HEK293 (cell line): ENCODE measurements around the gene NBPF9.
"Not testable (repeated sequence)": the region's sequence is repeated elsewhere in the genome, so short reads cannot be mapped to it uniquely, and the experiment has no call there.

Source experiments
- CTCF ChIA-PET: fragments of 350-600 bp; formaldehyde crosslinking; extraction: SDS; loops from one replicate; lab custom pipeline; 2021; ENCODE audit warnings: antibody characterized with exemption; lab: Yijun Ruan, JAX
- POLR2A ChIA-PET: fragments of 300-600 bp; formaldehyde crosslinking; extraction: SDS; loops from one replicate; lab custom pipeline; 2020; ENCODE audit warnings: antibody characterized with exemption, inconsistent platforms; lab: Yijun Ruan, JAX
- H3K27ac ChIP-seq: fragments of 200-500 bp; sonication (Bioruptor generic); 2 replicates; pipeline ENCODE4 v1.5.1; 2014; ENCODE audit warnings: low read depth, low read length, control low read depth, inconsistent platforms; ENCODE audit errors: extremely low read depth
- H3K36me3 ChIP-seq, 2 experiments: fragments of 200-500 bp in 1 of 2; sonication (Bioruptor generic) in 1 of 2; 1 replicate in 1 of 2; 2 replicates in 1 of 2; pipeline ENCODE4 v1.5.1; 2014 to 2017; ENCODE audit warnings: inconsistent platforms in 2 of 2, low read length in 2 of 2; ENCODE audit not compliant: control insufficient read depth in 2 of 2, insufficient read depth in 1 of 2
- H3K4me1 ChIP-seq: fragments of 200-500 bp; sonication (Bioruptor generic); 2 replicates; pipeline ENCODE4 v1.5.1; 2014; ENCODE audit warnings: mild to moderate bottlenecking, low read length, inconsistent platforms; ENCODE audit not compliant: control insufficient read depth, insufficient read depth
- H3K4me3 ChIP-seq: 2 replicates; pipeline ENCODE4 v1.5.1; 2011; ENCODE audit warnings: low read depth, mild to moderate bottlenecking, control low read depth, low read length, moderate library complexity
- H3K9me3 ChIP-seq: fragments of 200-500 bp; sonication (Bioruptor generic); 2 replicates; pipeline ENCODE4 v1.5.1; 2014; ENCODE audit warnings: low read depth, low read length, inconsistent platforms; ENCODE audit not compliant: control insufficient read depth, insufficient read depth
- ZNF654 ChIP-seq: fragments of 450-650 bp; formaldehyde crosslinking; IDR thresholded peaks from 2 replicates; pipeline ENCODE4 v1.5.1; 2016; ENCODE audit warnings: low read depth, missing biosample characterization, missing genetic modification characterization

Gene NBPF9

GRCh38 chr1:149112828-149113227 lies 9.5 kb upstream of the NBPF9 start:
- POLR2A ChIA-PET, H3K4me1 ChIP-seq, CTCF ChIA-PET, H3K9me3 ChIP-seq, H3K27ac ChIP-seq, H3K36me3 ChIP-seq, H3K4me3 ChIP-seq: not testable (repeated sequence)

DNA sequence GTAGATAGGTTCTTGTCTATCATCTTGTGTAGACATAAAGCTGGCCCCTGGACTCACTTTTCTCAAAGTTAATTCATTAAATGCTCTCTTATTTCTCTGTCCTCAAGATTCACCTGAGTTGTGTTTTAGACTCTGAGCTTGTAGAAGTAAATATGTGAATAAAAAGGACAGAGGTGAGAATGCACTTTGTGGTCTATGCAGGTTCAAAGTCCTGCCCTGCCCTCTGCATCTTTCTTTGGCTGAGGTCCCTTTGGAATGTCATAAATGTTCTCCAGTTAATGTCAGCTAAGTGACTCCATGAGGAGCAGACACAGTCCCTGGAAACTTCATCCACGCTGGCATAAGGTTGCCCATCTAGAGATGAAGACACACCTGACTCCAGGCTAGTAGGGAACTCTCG lies 7.0 kb upstream of the NBPF9 start:
- POLR2A ChIA-PET, H3K4me3 ChIP-seq, H3K36me3 ChIP-seq, H3K27ac ChIP-seq, H3K9me3 ChIP-seq, H3K4me1 ChIP-seq, CTCF ChIA-PET: not testable (repeated sequence)

DNA sequence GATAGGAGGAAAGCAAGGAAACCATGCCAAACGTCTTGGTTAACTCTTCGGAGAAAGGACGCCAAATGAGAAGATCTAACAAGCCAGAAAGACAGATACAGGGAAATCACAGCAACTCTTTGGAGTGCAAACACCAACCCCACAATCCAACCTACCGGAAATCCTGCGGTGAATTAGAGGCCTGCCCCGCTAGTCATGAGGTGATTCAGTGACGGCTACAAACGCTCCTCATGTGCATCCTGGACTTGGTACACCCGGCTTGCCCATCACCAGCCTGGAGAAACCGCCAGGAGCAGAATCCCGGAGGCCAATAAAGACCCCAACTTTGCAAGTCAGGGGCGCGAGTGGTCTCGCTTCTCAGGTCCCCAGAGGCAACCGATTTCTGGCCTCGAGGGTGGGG lies 777 bp downstream of the NBPF9 start:
- peak overlapping the region; percentile 36 for H3K4me3 ChIP-seq
- H3K27ac ChIP-seq: not testable (repeated sequence)

DNA sequence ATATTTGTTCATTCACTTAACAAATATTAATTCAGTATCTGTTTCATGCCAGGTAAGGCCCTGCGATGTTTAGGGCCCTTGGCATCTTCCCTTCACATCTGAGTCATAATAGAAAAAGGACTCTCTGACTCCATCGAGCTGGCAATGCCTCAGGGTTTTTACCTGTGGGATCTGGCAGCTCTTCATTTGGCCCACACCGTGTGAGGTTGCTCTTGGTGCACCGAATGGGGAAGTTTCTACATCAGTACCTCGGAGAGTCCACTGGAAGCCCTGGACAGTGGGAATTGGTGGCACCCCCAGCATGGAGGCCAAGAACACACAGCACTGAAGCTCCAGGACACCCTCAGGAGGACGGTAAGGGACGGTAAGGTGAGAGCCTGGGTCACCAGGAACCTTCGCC lies 5.1 kb downstream of the NBPF9 start:
- POLR2A ChIA-PET, H3K4me3 ChIP-seq, CTCF ChIA-PET: not testable (repeated sequence)

More for the DNA sequence above, 777 bp downstream of the NBPF9 start:
- H3K4me1 ChIP-seq, H3K9me3 ChIP-seq, CTCF ChIA-PET, H3K36me3 ChIP-seq, POLR2A ChIA-PET: not testable (repeated sequence)

GRCh38 chr1:149093155-149093554 lies 10.2 kb downstream of the NBPF9 start:
- H3K27ac ChIP-seq, H3K36me3 ChIP-seq, H3K4me1 ChIP-seq, CTCF ChIA-PET, H3K9me3 ChIP-seq, H3K4me3 ChIP-seq, POLR2A ChIA-PET: not testable (repeated sequence)

More for the DNA sequence above, 5.1 kb downstream of the NBPF9 start:
- H3K9me3 ChIP-seq, H3K4me1 ChIP-seq, H3K27ac ChIP-seq, H3K36me3 ChIP-seq: not testable (repeated sequence)

- H3K27ac ChIP-seq, H3K4me1 ChIP-seq, POLR2A ChIA-PET, H3K9me3 ChIP-seq, H3K4me3 ChIP-seq, CTCF ChIA-PET: not testable (repeated sequence)
- peaks cover 0 to 10% of the 10 kb centered on the region in 2 experiments; a peak in 1 of 3 replicates for H3K36me3 ChIP-seq
- peak; percentile 11; the same call in 1 of the 2 replicates for TF ChIP-seq ZNF654
Measured at GRCh38 chr1:149075505-149076127, 27.7 kb downstream of the NBPF9 start.

- CTCF ChIA-PET, H3K4me3 ChIP-seq, H3K9me3 ChIP-seq, POLR2A ChIA-PET, H3K27ac ChIP-seq, H3K4me1 ChIP-seq, H3K36me3 ChIP-seq: not testable (repeated sequence)
Measured at GRCh38 chr1:149064611-149065010, 38.7 kb downstream of the NBPF9 start.

DNA sequence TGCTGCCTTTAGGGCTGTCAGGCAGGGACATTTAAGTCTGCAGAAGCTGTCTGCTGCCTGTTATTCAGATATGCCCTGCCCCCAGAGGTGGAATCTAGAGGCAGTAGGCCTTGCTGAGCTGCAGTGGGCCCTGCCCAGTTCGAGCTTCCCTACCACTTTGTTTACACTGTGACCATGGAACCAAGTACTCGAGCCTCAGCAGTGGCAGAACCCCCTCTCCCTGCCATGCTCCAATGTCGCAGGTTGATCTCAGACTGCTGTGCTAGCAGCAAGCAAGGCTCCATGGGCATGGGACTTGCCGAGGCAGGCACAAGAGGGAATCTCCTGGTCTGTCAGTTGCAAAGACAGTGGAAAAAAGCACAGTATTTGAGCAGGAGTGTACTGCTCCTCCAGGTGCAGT lies 60.3 kb downstream of the NBPF9 start:
- POLR2A ChIA-PET, H3K36me3 ChIP-seq, H3K4me3 ChIP-seq, H3K27ac ChIP-seq, H3K9me3 ChIP-seq, CTCF ChIA-PET, H3K4me1 ChIP-seq: not testable (repeated sequence)

DNA sequence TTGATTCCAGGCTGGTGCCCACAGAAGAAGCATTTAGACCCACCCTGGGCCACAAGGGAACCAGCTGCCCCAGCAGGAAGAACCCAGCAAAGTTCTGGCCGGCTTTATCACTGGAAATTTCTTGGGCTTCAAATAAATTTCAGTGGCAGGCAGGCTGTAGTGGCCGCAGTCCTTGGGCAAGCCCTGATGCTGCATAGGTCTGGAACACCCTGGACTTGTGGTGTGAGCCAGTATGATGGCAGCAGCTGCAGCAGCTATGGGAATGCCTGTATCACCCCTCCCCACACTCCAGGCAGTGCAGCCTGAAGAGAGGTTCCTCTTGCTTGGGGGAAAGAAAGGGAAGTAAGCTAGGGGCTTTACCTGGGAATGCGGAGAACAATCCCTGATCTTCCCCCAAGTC lies 69.4 kb downstream of the NBPF9 start:
- H3K36me3 ChIP-seq, POLR2A ChIA-PET, H3K9me3 ChIP-seq, H3K4me3 ChIP-seq, H3K27ac ChIP-seq, H3K4me1 ChIP-seq, CTCF ChIA-PET: not testable (repeated sequence)

- H3K36me3 ChIP-seq, POLR2A ChIA-PET, H3K4me1 ChIP-seq, H3K4me3 ChIP-seq, H3K27ac ChIP-seq, H3K9me3 ChIP-seq, CTCF ChIA-PET: not testable (repeated sequence)
Measured at GRCh38 chr1:149024327-149024726, 79.0 kb downstream of the NBPF9 start.

- CTCF ChIA-PET, POLR2A ChIA-PET, H3K9me3 ChIP-seq, H3K27ac ChIP-seq, H3K4me3 ChIP-seq, H3K36me3 ChIP-seq, H3K4me1 ChIP-seq: not testable (repeated sequence)
Measured at GRCh38 chr1:149018577-149018976, 84.8 kb downstream of the NBPF9 start.
